Fibroblast of peridontal ligament (primary cell): ENCODE measurements around the gene TBC1D5.

Experiments used
- DNase-seq: peaks from one replicate; pipeline ENCODE4 v3.0.0-alpha.2; 2010; ENCODE audit errors: extremely low read depth

Gene TBC1D5

GRCh38 chr3:17110660-17111396 lies 631.6 kb downstream of the TBC1D5 start:
- no peak for DNase-seq
